GM12865 (cell line): ENCODE data around the gene NKD1.

ENCODE experiments used
- DNase-seq: peaks from one replicate; pipeline ENCODE4 v3.0.0; 2010; ENCODE audit warnings: low read depth
- H3K4me3 ChIP-seq: 2 replicates; pipeline ENCODE4 v1.5.1; 2011; ENCODE audit warnings: mild to moderate bottlenecking, low read depth, low read length, control low read depth
- TF ChIP-seq, protein P1 (sequence below): IDR thresholded peaks from 2 replicates; pipeline ENCODE4 v1.5.1; 2011; ENCODE audit warnings: low read length, control low read depth, low read depth, inconsistent platforms; ENCODE audit not compliant: insufficient read depth; ENCODE audit errors: missing control alignments

The NKD1 gene

DNA sequence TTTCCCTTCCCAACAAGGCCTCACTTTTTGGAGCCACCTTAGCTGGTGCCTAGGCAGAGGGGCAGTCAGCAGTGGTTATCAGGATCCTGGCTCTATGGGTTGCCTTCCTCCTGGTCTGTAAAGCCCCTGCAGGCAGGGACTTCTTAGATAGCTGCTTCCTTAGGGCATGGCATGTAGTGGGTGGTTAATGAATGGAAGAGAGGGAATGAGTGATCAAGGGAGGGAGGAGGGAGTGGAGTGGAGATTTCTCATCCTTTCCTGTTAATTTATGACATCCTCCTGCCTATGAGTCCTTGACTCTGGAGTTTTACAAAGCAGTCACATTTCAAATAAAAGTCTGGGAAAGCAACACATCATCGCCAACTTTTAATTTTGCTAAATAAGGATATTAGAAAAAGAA, 92.2 kb downstream of the NKD1 start:
- H3K4me3 ChIP-seq = no peak overlapping the region
- DNase-seq = no peak
- TF ChIP-seq, protein P1, sequence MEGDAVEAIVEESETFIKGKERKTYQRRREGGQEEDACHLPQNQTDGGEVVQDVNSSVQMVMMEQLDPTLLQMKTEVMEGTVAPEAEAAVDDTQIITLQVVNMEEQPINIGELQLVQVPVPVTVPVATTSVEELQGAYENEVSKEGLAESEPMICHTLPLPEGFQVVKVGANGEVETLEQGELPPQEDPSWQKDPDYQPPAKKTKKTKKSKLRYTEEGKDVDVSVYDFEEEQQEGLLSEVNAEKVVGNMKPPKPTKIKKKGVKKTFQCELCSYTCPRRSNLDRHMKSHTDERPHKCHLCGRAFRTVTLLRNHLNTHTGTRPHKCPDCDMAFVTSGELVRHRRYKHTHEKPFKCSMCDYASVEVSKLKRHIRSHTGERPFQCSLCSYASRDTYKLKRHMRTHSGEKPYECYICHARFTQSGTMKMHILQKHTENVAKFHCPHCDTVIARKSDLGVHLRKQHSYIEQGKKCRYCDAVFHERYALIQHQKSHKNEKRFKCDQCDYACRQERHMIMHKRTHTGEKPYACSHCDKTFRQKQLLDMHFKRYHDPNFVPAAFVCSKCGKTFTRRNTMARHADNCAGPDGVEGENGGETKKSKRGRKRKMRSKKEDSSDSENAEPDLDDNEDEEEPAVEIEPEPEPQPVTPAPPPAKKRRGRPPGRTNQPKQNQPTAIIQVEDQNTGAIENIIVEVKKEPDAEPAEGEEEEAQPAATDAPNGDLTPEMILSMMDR = no peak

DNA sequence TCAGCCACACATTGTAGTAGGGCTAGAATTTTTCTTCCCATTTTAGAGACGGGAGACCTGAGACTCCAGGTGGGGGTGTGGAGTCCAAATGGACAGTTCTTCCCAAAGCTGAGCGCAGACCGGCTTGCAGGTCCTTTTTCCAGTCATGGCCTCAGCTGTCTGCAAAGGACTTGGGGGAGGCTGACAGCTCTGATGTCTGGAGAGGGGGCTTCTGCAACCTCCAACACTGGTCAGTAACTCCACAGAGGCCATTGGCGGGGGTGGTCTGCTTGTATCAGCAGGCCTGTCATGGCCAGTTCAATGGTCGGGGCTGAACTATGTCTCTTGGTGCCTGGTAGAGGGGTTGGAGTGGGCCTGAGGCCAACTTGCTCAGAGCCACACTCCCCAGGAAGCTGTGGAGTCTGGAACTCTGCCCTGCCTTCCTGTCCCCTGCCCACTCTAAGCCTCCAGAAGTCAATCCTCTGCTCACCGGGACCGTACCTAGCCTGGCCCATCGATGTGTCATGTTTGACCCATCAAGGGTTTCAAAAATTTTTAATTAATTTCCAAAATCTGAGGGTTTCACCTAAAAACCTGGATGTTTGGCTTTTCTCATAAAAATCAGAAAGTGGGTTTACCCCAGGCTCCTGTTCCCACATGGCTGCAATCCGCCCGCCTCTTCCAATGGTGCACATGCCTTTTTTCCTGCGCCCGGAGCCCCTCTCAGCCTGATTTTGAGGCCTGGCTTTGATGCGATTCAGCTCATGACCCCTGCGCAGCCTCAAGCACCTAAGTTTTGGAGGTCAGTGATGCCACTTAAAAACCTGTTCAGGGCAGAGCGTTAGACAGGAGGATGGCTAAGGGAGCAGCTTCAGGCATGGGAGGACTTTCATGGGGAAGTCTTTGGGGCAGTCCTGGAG, 93.0 kb downstream of the NKD1 start:
- DNase-seq = no peak
- TF ChIP-seq, protein P1 = no peak
- no peak overlapping the region for H3K4me3 ChIP-seq

DNA sequence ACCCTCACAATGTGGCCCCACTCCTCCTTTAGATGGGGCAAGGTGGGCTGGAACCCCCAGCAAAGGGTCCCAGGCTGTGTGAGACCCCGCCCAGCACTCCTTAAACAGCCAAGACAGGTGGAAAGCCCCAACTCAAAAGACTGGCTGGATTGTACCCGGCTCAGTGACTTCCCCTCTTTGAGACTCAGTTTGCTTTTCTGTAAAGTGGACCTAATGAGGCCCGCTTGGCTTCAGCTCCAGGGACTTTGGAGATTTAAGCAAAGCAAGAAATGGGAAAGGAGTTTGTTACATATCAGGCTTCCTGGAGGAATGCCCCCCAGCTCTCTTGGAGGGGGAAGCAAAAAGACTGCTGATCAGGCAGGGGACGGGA, 93.6 kb downstream of the NKD1 start:
- no peak for DNase-seq
- TF ChIP-seq, protein P1 = no peak
- no peak overlapping the region for H3K4me3 ChIP-seq

DNA sequence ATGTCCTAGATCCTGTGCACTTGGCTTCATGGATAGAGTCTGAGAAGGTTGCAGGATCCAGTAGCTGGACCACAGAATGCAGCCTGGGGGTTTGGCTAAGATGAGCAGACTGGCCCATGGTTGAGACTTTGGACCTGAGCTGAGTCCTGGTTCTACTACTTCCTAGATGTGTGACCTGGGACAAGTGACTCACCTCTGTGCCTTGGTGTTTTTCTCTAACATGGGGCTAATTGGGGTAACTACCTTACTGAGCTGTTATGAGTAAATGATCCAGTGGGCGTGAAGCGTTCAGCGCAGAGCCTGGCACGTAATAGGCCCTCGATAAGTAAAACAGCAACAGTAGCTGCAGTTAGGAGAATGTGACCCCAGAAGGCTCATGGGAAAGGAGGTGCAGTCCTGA, 94.2 kb downstream of the NKD1 start:
- DNase-seq = no peak
- H3K4me3 ChIP-seq = no peak overlapping the region
- TF ChIP-seq, protein P1 = no peak

DNA sequence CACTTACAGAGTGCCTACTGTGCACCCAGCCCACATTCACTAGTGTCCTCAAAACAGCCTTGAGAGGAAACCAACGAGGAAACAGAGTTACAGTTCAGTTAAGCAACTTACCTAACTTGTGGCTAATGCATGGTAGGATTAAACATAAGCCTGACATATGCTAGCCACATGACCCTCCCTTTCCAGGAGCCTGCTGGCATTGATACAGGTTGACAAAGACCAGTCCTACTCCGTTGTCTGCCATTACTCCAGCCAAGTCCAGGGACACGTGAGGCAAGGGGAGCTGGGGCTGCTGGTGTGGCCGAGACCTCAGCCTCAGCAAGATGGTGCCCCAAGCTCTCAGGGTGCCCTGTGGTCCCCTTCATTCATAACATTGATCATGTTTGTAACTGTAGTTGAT, 95.0 kb downstream of the NKD1 start:
- no peak for DNase-seq
- no peak overlapping the region for H3K4me3 ChIP-seq
- TF ChIP-seq, protein P1 = no peak

DNA sequence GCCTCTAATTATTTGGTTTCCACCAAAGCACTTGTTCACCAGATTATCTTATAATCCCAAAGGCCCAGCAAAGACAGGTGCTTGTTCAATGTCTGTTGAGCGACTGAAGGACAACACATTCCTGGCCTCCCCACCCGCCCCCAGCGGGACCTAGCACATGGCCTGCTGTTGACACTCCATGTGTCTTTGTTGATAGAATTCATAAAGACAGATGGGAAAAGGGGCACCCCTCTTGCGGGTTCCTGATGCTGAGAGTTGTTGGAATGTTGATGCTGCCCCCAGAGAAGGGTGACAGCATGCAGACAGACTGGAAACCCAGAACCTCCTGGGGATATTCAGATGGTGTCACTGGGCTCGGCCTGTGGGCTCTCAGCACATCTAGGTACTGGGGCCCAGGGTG, 96.0 kb downstream of the NKD1 start:
- TF ChIP-seq, protein P1 = no peak
- no peak for DNase-seq
- no peak overlapping the region for H3K4me3 ChIP-seq

DNA sequence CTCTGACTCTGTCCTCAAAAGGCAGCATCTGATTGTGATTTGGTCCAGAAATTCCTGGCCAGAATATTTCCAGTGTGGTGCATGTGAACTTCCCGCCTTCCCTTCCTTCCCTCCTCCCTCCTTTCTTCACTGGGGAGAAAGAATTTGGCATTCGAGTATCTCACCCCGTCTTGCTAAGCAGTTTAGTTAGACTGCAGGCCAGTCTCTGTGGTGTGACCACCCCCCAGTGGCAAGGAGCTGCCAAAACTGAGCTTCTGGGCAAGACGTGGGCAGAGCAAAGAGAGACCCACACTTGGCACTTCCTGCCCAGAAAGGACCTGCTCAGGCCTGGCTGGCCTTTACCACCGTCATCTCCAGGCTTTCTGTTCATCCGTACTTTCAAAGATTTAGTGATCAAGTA, 96.5 kb downstream of the NKD1 start:
- peak; percentile 48 for DNase-seq
- H3K4me3 ChIP-seq = no peak overlapping the region
- TF ChIP-seq, protein P1 = peak; percentile 42
